Panc1 (cell line): Measurements from ENCODE around the gene CNKSR1. TPM values are rescaled to one million over a fixed set of nuclear protein-coding genes. Genes with fewer than 3 reads are reported as not detected.

Experiments
- ATAC-seq: fragments of 200-7000 bp; cut with Tn5 transposase; 2 replicates; pipeline ENCODE4 v1.9.1; 2020; ENCODE audit warnings: mild to moderate bottlenecking, moderate library complexity
- BruUV-seq: library from RNA; stranded (reverse); fragments of 400-500 nt; replicated peaks from 2 replicates; lab custom pipeline; 2021; lab: Mats Ljungman, UMichigan
- CTCF ChIA-PET: fragments of 300-600 bp; sonication (Branson Sonifier 250); formaldehyde crosslinking; loops from one replicate; lab custom pipeline; 2022; ENCODE audit warnings: antibody characterized with exemption; lab: Charles Lee
- POLR2A ChIA-PET: fragments of 300-600 bp; sonication (Branson Sonifier 250); formaldehyde crosslinking; loops from one replicate; lab custom pipeline; 2022; ENCODE audit warnings: antibody characterized with exemption; lab: Charles Lee
- DNase-seq: peaks from one replicate; pipeline ENCODE4 v3.0.0-alpha.2; 2010; ENCODE audit warnings: low read depth, low spot score
- H3K27ac ChIP-seq: 2 replicates; pipeline ENCODE4 v1.5.1; 2011; ENCODE audit warnings: mild to moderate bottlenecking, low read length, inconsistent platforms
- H3K27me3 ChIP-seq: fragments of 200-500 bp; sonication (Bioruptor generic); 2 replicates; pipeline ENCODE4 v1.6.0; 2014; ENCODE audit warnings: low read length, inconsistent platforms; ENCODE audit not compliant: control insufficient read depth, insufficient read depth
- H3K36me3 ChIP-seq: fragments of 200-500 bp; sonication (Bioruptor generic); 2 replicates; pipeline ENCODE4 v1.5.1; 2014; ENCODE audit warnings: inconsistent platforms, mild to moderate bottlenecking, low read length, moderate library complexity; ENCODE audit not compliant: control insufficient read depth, insufficient read depth
- H3K4me1 ChIP-seq: 2 replicates; pipeline ENCODE4 v1.5.1; 2011; ENCODE audit warnings: inconsistent platforms, mild to moderate bottlenecking, low read length, moderate library complexity; ENCODE audit not compliant: control insufficient read depth, insufficient read depth
- H3K4me3 ChIP-seq, 2 experiments: 2 replicates each; pipeline ENCODE4 v1.5.1; 2011 to 2012; ENCODE audit warnings: low read depth in 2 of 2, low read length in 2 of 2, mild to moderate bottlenecking in 2 of 2, inconsistent platforms in 1 of 2, moderate library complexity in 1 of 2
- H3K9me3 ChIP-seq: fragments of 200-500 bp; sonication (Bioruptor generic); 2 replicates; pipeline ENCODE4 v1.5.1; 2014; ENCODE audit warnings: low read depth, mild to moderate bottlenecking, inconsistent platforms, low read length, moderate library complexity; ENCODE audit not compliant: control insufficient read depth, insufficient read depth
- POLR2AphosphoS5 ChIP-seq: IDR thresholded peaks from 2 replicates; pipeline ENCODE4 v1.6.1; 2012; ENCODE audit warnings: mild to moderate bottlenecking, low read depth, low read length, moderate library complexity
- SIN3A ChIP-seq: IDR thresholded peaks from 2 replicates; pipeline ENCODE4 v1.6.1; 2012; ENCODE audit warnings: low read depth, mild to moderate bottlenecking, low read length, moderate library complexity, borderline replicate concordance; ENCODE audit not compliant: insufficient read depth
- TCF7L2 ChIP-seq: IDR thresholded peaks from 2 replicates; pipeline ENCODE4 v1.6.1; 2011; ENCODE audit warnings: mild to moderate bottlenecking, low read depth, low read length, inconsistent platforms
- in situ Hi-C: cut with HindIII; loops from 2 replicates; pipeline ENCODE4 v1.10.0; 2016; ENCODE audit warnings: low sequenced_read_pairs, low pct_unique_long_range_greater_than_20kb
- intact Hi-C: fragments of 100-400 bp; cut with micrococcal nuclease; formaldehyde crosslinking; loops from one replicate; pipeline ENCODE4 v1.10.0; 2022; ENCODE audit not compliant: unreplicated experiment
- total RNA-seq: library from RNA; stranded (reverse); gene quantifications from one replicate; pipeline ENCODE4 v1.2.1, GENCODE V29; 2021; ENCODE audit not compliant: unreplicated experiment
- TF ChIP-seq, protein P1 (sequence below), 2 experiments: IDR thresholded peaks; 2 replicates each; pipeline ENCODE4 v1.6.1; 2011 to 2012; ENCODE audit warnings: low read depth in 2 of 2, control low read depth in 1 of 2, low read length in 1 of 2, mild to moderate bottlenecking in 1 of 2, moderate library complexity in 1 of 2; ENCODE audit not compliant: insufficient read depth in 1 of 2
- TF ChIP-seq, protein P2 (sequence below): fragments of 450-650 bp; IDR thresholded peaks from 2 replicates; pipeline ENCODE4 v1.5.1; 2017; ENCODE audit warnings: mild to moderate bottlenecking

CNKSR1 gene
- total RNA-seq, 1 experiment from 2014 or later, result 13.7 TPM

- ChIA-PET CTCF (no interaction called here), POLR2A (interaction anchor here (0.8 kb wide), 1 partner anchor 59 kb away, joined by 6 read pairs; no protein-coding TSS in a partner anchor)
- Histone ChIP-seq H3K4me1 (peaks cover 6% of the 10 kb centered on the region; the same call in 1 of the 2 replicates), H3K4me3 (no peak within 1 kb of the TSS; a peak in 1 of 4 replicates), H3K36me3 (no peaks in the 10 kb centered on the region), H3K9me3 (no peaks in the 10 kb centered on the region), H3K27me3 (no peaks in the 10 kb centered on the region), H3K27ac (no peak within 1 kb of the TSS; the same call in 1 of the 2 replicates)
- intact Hi-C loops (no loop called here), in situ Hi-C loops (no loop called here)
- no TSS peak for BruUV-seq
- no peak for TF ChIP-seq TCF7L2
- TF ChIP-seq SIN3A, result no peak
- TF ChIP-seq POLR2AphosphoS5, result no peak
- TF ChIP-seq, protein P1, sequence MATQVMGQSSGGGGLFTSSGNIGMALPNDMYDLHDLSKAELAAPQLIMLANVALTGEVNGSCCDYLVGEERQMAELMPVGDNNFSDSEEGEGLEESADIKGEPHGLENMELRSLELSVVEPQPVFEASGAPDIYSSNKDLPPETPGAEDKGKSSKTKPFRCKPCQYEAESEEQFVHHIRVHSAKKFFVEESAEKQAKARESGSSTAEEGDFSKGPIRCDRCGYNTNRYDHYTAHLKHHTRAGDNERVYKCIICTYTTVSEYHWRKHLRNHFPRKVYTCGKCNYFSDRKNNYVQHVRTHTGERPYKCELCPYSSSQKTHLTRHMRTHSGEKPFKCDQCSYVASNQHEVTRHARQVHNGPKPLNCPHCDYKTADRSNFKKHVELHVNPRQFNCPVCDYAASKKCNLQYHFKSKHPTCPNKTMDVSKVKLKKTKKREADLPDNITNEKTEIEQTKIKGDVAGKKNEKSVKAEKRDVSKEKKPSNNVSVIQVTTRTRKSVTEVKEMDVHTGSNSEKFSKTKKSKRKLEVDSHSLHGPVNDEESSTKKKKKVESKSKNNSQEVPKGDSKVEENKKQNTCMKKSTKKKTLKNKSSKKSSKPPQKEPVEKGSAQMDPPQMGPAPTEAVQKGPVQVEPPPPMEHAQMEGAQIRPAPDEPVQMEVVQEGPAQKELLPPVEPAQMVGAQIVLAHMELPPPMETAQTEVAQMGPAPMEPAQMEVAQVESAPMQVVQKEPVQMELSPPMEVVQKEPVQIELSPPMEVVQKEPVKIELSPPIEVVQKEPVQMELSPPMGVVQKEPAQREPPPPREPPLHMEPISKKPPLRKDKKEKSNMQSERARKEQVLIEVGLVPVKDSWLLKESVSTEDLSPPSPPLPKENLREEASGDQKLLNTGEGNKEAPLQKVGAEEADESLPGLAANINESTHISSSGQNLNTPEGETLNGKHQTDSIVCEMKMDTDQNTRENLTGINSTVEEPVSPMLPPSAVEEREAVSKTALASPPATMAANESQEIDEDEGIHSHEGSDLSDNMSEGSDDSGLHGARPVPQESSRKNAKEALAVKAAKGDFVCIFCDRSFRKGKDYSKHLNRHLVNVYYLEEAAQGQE (IDR thresholded peaks at IDR 0.05; ENCODE audit: insufficient read depth in 1 of 2, low read depth in 2 of 2, low read length in 1 of 2), result no peak
- TF ChIP-seq, protein P2, sequence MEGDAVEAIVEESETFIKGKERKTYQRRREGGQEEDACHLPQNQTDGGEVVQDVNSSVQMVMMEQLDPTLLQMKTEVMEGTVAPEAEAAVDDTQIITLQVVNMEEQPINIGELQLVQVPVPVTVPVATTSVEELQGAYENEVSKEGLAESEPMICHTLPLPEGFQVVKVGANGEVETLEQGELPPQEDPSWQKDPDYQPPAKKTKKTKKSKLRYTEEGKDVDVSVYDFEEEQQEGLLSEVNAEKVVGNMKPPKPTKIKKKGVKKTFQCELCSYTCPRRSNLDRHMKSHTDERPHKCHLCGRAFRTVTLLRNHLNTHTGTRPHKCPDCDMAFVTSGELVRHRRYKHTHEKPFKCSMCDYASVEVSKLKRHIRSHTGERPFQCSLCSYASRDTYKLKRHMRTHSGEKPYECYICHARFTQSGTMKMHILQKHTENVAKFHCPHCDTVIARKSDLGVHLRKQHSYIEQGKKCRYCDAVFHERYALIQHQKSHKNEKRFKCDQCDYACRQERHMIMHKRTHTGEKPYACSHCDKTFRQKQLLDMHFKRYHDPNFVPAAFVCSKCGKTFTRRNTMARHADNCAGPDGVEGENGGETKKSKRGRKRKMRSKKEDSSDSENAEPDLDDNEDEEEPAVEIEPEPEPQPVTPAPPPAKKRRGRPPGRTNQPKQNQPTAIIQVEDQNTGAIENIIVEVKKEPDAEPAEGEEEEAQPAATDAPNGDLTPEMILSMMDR, result no peak
- ATAC-seq (no peak), DNase-seq (no peak)
These were observed 18.2 kb upstream of the CNKSR1 start, which contains the start of gene FAM110D for GRCh38 chr1:26158908-26159742. TSS of gene FAM110D (plus strand) at chr1:26159079. CDS start at chr1:26161292, 2,213 bp downstream.

DNA sequence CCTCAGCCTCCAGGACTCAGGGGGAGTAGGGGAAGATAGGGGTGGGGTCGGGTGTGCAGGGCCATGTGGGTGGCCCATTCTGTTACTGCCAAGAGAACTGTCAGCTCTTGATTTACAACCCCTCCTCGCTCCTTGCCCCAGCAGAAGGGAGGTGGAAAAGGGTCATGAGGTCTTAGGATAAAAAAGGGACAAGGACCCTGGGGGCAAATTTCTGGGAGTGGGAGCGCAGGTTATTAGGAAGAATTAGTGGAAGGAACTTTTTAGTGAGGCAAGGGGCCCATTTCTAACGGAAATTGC, 17.6 kb upstream of the CNKSR1 start:
- ATAC-seq (no peak), DNase-seq (no peak)
- Histone ChIP-seq H3K4me3 (no peak overlapping the region), H3K36me3 (no peaks in the 10 kb centered on the region), H3K27me3 (no peaks in the 10 kb centered on the region), H3K4me1 (peaks cover 6% of the 10 kb centered on the region; the same call in 1 of the 2 replicates), H3K9me3 (no peaks in the 10 kb centered on the region), H3K27ac (no peak overlapping the region)
- in situ Hi-C loops, result no loop called here
- ChIA-PET CTCF (no interaction called here), POLR2A (interaction anchor here (0.8 kb wide), 1 partner anchor 58 kb away, joined by 6 read pairs; no protein-coding TSS in a partner anchor)
- intact Hi-C loops, result no loop called here
- BruUV-seq, result no TSS peak
- TF ChIP-seq, protein P2, result no peak
- no peak for TF ChIP-seq TCF7L2
- TF ChIP-seq, protein P1 (IDR thresholded peaks at IDR 0.05; ENCODE audit: insufficient read depth in 1 of 2, low read depth in 2 of 2, low read length in 1 of 2), result no peak
- TF ChIP-seq POLR2AphosphoS5, result no peak
- TF ChIP-seq SIN3A, result no peak
